GM18519 (cell line): ENCODE data around the gene BMPR1A.
"Not testable (repeated sequence)": the region's sequence is repeated elsewhere in the genome, so short reads cannot be mapped to it uniquely, and the experiment has no call there.

Source experiments
- ATAC-seq: cut with Tn5 transposase; IDR thresholded peaks from one replicate; pipeline ENCODE4 v1.9.1; 2021; ENCODE audit warnings: mild to moderate bottlenecking, moderate library complexity; ENCODE audit not compliant: unreplicated experiment, low FRiP score

BMPR1A gene

DNA sequence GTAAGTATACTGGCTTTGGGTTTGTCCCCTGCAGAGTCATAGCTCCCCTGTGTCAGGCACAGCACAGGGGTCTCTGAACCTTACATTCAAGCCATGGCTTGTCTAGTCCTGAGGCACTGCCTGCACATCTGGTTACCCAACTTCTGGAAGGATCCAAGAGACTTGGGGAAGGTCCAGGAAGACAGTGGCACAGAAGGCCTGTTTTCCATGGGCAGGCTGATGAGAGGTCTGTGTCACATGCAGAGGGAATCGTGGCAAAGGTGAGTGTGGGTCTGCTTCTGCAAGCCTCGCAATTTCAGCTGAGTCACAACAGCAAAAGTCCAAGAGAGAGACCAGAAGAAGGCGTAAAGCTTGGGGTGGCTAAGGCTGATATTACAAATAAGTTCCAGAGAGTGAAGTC, 28.4 kb upstream of the BMPR1A start:
- ATAC-seq: no peak

DNA sequence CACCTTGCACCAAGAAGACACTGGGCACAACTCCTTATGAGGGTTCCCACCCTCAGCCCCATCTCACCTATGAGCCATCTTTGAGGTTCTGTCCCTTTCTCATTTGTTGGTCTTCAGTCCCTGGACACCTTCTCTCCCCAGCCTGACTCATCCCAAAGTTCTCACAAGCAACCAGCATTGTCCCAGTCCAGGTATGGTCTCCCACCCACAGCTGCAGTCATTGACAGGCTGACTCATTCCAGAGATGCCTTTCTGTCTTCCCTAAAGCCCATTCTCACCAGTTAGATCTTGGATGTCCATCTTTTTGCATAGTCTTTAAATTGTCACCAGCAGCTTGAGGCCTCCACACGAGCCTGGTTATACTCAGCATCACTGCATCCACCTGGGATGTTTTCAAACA, 26.7 kb upstream of the BMPR1A start:
- ATAC-seq: no peak

DNA sequence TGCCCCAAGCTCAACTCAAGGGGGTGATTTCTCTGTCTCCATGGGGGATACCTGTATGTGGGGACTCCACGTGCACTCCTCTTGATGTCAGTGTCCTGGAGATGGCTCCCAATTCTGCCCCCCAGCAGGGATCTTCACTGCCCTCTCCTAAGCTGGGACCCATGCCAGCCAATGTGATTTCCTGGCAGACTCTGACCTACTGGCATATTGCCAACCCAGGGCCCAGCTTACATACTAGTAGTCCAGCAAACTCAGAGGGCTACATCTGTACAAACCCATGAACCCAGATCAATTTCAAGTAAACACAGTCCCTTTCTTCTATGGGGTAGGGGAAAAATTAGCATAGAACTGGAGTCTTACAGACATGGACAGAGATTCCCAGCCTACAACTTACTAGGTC, 26.2 kb upstream of the BMPR1A start:
- ATAC-seq: no peak

DNA sequence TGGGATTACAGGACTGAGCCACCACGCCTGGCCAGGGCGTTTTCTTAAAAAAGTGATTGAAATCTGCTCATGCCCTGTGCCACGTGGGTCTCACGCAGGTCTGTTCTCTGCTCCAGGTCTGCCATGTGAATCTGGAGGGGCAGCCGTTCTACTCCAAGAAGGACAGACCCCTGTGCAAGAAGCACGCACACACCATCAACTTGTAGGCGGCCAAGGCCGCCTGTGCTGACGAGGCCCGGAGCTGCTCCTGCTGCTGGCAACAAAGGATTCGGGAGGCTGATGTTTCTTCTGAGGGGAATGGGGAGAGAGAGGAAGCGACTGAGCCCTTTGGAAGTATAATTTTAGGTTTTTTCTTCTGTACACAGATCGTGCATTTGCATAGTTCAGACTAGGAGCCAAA, 23.6 kb upstream of the BMPR1A start:
- no peak for ATAC-seq

DNA sequence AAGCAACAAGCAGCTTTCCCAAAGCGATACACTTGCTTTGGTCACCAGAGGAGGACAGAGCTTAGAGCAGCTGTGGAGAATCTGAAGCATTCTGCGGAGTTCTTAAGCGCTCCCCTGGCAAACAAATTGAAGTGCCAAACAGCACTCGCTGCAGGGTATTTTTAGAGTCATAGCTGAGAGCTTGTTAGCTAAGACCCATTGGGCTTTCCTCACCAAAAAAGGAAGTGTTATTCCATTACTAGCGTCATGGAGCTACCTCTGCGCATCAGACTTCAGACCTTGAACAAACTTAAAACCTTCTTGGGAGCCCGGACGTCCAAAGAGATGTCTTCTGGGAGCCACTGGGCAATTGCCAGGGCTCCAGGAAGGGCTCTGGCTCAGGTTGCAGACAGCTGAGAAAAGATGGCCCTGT, 23.2 kb upstream of the BMPR1A start:
- ATAC-seq: no peak

DNA sequence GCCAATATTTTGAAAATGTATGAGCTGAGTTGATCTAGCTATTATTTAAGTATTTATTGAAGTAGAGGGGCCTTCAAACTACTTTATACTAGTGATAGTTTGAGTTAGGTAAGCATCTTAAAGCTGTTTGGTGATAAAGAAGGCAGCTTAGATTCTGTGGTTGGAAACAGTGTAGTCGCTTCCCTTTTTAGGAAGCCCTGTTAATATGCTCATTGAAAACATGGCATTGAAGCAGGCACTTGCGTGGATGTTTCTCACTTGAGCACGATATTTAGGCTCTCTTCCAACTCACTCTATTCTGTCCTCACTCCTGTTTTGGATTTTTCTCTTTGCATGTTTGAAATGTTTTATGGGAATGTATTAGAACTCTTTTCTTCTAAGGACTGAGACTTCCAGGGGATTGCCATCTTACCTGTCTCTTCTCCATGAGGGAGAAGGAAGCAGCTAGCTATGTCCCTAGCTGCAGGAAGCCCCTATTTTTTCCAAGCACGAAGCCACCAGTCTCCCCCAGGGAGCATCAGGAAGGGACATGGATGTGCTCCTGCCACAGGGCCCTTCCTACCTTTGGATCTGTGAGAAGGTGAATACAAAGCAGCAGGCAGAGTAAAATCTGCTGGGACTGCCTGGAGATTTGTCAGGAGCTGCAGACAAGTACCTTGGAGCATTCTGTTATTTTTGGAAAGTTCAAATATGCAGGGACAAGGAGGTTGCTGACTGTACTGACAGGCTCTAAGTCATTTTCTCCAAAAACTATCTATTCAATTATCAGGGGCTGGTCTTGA, 22.0 kb upstream of the BMPR1A start:
- no peak for ATAC-seq

DNA sequence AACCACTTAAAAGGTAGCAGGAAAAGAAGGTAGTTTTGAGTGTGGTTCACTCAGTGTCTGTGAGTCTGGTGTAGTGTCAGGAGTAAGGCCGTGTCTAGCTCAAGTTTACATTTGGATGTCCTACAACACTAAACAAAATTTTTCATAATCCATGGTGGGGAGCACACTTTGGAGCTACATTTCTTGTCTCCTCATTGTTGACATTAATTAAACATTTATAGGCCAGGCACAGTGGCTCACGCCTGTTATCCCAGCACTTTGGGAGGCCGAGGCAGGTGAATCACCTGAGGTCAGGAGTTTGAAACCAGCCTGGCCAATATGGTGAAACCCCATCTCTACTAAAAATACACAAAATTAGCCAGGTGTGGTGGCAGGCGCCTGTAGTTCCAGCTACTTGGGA, 21.1 kb upstream of the BMPR1A start:
- ATAC-seq: not testable (repeated sequence)

DNA sequence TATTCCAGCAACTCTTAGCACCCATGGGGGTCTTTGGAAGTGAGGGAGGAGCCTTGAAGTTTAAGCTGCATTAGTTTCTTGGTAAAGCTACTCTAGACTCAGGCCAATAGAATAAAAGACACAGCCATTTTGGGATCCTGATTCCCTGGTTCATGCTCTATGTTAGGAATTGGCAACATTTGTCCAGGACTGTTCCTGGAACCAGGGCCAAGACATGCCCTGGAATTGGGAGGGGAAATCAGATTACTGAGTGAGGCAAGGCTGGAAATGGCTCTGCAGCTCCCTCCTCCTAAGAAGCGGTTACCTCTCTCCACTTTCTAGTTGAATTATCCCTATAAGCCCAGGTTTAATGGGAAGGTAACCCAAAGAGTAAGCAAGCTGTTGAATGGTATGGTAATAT, 14.2 kb upstream of the BMPR1A start:
- no peak for ATAC-seq

DNA sequence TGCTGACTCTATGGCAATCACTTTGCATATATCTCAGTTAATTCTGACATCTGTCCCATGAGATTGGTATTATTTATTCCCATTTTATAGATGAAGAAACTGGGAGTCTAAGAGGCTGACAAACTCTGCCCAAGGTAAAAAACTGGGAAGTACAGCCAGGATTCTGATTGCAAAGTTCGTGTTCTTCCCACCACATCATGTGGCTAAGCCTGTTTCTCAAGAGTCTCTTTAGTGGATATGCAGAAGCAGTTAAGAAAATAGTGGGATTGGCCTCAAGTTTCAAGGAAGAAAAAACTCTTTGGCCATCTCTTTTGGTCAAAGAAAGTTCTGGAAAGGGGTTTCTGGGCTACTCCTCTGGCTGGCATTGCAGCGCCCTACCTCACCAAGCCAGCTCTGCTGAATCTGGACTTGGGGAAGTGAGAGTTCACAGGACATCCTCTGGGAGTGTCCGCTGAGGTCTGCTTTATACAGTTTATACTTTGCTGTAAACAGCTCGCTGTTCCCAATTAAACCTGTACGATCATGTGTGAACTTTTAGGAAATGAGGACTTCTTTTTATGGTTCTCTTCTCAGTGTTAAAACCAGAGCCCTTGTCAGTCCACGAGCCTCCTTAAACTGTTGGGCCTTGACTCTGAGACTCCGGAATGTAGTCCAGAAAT, 12.2 kb upstream of the BMPR1A start:
- no peak for ATAC-seq

DNA sequence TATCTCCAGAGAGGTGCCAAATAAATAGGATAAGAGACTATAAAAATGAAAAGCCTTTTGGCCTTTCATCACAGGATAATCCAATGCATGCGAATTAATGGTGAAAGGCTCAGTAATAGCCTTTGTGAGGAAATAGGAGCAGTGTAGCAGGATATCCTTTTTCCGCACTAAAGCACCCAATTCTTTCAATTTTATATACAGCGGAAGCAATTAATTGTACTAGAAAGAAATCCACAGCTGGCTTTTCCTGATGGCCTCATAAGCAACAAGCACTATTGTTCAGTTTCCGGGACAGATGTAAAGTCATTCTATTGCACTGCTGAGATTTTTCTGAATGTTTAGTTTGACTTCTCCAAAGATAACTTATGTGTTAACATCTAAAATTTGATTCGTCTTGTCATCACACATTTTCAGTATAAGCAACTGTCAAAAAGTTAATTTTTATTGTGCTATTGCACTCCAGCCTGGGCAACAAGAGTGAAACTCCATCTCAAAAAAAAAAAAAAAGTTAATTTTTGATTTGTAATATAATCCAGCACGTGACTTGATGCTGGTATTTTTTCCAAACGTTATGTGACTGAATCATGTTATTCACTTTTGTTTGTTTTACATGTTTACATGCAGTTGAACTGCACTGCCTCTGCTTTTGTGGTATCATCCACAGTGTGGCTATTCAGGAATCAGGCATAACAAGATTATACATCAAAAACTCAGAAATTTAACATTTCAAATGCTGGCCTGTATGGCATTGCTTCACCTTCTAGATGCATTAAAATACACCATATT, 8.4 kb upstream of the BMPR1A start:
- ATAC-seq: no peak

DNA sequence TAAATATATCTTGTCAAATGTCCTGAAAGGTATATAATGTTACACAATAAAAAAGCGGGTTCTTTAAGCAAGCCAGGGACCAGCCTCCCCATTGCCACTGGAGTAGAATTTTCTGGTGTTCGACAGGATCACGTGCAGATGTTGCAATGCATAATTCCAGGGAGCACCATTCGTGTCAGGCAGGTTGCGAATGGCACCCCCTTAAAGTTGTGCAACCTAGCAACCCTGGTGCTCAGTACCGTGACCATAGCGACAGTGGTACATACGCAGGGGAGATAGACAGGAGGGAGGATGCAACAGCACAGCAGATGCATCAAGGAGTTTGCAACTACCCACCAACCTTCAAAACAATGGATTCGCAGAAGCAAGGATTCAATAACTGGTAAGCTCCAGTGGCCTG, 6.6 kb upstream of the BMPR1A start:
- no peak for ATAC-seq

DNA sequence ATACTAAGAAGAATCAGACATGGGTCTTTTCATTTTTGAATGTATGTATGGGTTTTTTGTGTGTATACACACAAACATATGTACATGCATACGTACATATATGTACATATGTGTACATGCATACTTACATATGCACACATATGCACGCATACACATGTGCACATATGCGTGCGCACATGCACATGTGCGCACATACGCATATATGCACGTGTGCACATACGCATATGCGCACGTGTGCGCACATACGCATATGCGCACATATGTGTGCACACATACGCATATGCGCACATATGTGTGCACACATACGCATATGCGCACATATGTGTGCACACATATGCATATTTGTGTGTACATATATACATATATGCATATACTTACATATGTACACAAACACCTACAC, 4.9 kb upstream of the BMPR1A start:
- ATAC-seq: no peak

DNA sequence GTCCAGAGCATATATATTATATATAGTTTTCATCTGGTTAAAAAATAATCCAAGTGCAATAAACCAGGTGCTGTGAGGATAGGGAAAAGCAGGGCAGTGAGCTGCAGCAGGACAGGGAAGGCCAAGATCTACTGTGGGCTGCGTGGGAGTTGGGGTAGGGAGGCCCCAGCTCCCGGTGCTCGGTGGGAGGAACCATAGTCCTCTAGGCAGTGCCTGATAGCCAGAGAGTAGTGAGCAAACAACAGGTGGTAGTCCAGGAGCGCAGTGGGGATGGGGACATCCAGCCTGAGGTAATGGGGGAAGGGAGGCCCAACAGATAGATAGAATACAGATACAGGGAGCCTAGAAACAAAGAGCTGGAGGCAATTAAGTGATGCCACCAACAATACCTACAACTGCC, 4.1 kb upstream of the BMPR1A start:
- no peak for ATAC-seq

DNA sequence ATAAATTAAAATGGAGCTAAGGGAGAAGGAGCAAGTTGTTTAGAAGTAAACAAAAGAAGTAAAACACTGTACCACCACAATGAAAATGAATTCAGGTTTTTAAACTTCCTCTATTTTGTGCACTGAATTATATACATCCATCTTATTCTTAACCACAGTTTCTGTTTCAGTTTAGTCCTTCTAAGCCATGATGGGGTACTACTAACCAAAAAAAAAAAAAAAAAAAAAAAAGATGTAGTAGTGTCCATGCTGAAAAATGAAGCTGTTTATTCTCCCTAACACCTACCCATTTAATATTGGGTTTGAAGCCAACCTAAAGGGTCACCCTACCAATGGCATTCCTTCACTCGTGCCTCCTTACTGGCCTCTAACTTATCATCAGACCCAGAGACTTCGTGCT, 3.4 kb upstream of the BMPR1A start:
- peak; percentile 38 for ATAC-seq

DNA sequence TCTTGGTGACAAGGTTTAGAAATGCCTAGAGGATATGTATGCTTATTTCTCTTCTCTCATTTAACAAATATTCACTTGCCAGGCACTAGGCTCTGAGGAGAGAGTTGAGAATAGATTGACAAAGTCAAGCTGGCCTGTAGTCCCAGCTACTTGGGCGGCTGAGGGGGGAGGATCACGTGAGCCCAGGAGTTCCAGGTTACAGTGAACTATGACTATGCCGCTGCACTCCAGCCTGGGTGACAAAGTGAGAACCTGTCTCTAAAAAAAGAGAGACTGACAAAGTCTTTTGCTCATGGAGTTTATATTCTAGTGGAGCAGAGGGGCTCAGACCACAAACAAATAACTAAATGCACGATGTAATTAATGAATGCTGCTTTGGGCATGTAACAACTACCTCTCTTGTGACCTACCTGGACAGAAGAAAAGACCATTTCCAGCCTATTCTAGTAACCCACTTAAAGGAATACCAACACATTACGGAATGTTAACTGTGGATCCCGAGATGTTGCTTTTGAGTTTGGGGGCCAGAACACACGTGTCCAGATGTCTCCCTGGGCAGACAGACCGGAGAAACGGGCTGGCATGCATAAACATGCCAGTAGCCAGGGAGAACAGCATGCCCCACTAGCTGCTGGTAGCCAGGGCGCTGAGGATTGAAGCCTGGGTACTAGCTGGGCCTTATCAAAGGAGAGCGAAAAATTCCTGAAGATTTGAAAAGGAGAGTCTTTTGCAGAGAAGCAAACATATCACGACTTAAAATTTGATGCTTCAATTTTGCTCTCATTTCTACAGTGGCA, 2.6 kb upstream of the BMPR1A start:
- no peak for ATAC-seq

DNA sequence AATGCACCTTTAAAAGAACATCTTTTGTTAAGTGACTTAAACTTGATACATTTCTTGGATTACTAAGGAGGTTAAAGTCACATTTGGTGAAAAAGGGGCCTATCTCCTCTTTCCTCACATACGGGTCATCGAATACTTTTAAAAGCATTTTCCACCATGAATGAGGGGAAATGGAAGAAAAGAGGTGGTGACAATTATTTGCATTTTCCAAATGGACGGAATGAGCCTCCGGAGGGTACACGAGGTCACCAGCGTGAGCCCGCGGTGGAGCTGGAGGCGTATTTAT, 1.0 kb upstream of the BMPR1A start:
- ATAC-seq: no peak

DNA sequence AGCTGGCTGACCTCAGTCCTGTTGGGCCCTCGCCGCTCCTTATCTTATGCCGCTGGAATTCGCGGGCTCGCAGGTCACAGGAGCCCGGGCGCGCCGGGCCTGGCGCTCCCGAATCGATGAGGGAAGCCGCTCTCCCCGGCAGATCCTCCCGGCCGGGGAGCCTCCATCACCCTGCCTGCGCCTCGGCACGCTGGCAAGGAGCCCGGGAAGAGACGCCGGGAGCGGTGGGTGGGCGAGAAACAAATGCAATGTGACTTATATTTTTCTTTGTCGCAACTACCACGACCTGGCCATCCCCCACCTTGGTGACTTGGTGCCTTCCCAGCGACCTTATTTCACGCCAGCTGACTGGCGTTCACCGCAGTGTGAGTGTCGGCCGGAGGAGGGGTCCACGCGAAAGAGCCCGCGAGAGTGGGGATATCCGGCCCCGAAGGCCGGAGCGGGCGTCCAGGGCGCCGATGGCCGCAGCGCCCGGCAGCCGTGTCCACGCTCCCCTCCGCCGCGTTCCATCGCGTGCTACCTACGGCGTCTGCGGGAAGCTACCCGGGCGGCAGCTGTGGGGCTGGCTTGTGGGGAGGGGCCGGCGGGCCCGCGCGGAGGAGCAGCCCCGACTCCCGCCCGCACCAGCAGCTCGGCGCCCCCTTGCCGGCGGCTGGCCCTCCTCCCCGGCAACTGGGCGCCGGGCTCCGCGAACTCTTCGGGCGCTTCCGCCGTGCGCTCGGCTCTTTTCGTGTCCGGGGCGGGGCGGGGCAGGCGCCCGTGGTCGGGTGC, 494 bp upstream of the BMPR1A start:
- ATAC-seq: peak; percentile 65

DNA sequence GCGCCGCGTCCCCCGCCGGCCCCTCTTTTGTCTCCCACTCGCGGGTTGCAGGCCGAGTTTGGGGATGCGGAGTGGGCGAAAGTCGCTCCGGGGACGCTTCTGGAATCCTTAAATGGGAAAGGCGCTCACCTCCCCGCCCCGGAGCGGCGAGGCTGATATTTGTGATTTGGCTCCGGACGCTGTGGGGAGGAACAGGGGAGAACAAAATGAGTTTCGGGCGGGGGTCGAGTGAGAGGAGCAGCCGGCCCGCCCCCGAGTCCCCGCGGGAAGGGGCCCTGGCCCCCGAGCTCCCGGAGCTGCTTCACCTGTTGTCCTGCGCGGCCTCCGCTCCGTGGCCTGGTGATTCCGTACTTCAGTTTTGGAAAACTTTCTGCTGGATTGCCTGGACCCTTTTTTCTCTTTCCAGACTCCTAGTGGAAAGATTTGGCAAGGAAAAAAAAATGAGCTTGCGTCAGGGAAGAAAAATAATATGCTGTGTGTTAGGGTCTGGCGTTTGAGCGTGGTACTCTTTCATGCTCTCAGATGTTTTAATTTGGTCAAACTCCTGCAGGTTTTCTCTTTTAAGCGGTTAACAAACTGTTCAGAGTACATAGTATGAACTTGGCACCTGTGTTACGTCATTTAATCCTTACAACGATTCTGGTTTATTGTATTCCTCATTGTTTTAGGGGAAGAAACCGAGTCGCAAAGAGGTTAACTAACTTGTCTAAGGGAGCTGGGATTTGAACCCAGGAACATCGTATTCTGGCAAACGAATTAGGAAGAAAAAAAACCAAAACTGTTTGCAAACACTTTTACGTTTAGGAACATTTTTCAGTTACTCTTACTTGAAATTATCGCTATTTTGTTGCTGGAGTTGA, 924 bp downstream of the BMPR1A start:
- ATAC-seq: no peak
